CD14-positive monocyte (primary cell): ENCODE measurements around the gene KBTBD13. TPM values are rescaled to one million over a fixed set of nuclear protein-coding genes. Genes with fewer than 3 reads are reported as not detected.

Source experiments
- DNase-seq, 3 donors: peaks; one replicate each; pipeline ENCODE4 v3.0.0-alpha.2; 2011 to 2022
- H2AFZ ChIP-seq: 2 replicates; pipeline ENCODE4 v1.6.0; 2012; ENCODE audit warnings: mild to moderate bottlenecking, low read depth, low read length, inconsistent platforms; ENCODE audit not compliant: insufficient read depth, poor library complexity, severe bottlenecking
- H3K27ac ChIP-seq, 2 donors: 1 replicate in 1 of 2; 2 replicates in 1 of 2; pipeline ENCODE4 v1.5.1; 2012 to 2013; ENCODE audit warnings: low read length in 2 of 2, control low read depth in 1 of 2, inconsistent platforms in 1 of 2, low read depth in 1 of 2, mild to moderate bottlenecking in 1 of 2
- H3K27me3 ChIP-seq, 2 donors: one replicate each; pipeline versions ENCODE4 v1.6.0 to v1.6.1; 2011 to 2013; ENCODE audit warnings: low read length in 2 of 2; ENCODE audit not compliant: control insufficient read depth in 2 of 2, insufficient read depth in 2 of 2
- H3K36me3 ChIP-seq, 2 donors: replicated peaks in 1 of 2; 1 replicate in 1 of 2; 2 replicates in 1 of 2; pipeline versions ENCODE4 v1.5.1 to v1.6.1; 2012 to 2013; ENCODE audit warnings: low read length in 2 of 2, control low read depth in 1 of 2, inconsistent platforms in 1 of 2, mild to moderate bottlenecking in 1 of 2; ENCODE audit not compliant: insufficient read depth in 2 of 2, control insufficient read depth in 1 of 2
- H3K4me1 ChIP-seq, 2 donors: 1 replicate in 1 of 2; 2 replicates in 1 of 2; pipeline versions ENCODE4 v1.5.1 to v1.6.1; 2012 to 2013; ENCODE audit warnings: low read length in 2 of 2, control low read depth in 1 of 2, inconsistent platforms in 1 of 2, mild to moderate bottlenecking in 1 of 2, moderate library complexity in 1 of 2; ENCODE audit not compliant: insufficient read depth in 2 of 2, control insufficient read depth in 1 of 2
- H3K4me2 ChIP-seq: replicated peaks from 2 replicates; pipeline ENCODE3; 2012; ENCODE audit warnings: low read length, moderate library complexity, mild to moderate bottlenecking; ENCODE audit not compliant: poor library complexity, severe bottlenecking; ENCODE audit errors: extremely low read depth
- H3K4me3 ChIP-seq, 3 experiments: fragments of 200-600 bp in 1 of 3; sonication (generic) in 1 of 3; replicated peaks in 1 of 3; 1 replicate in 2 of 3; 2 replicates in 1 of 3; pipeline ENCODE4 v1.5.1; 2011 to 2013; ENCODE audit warnings: low read length in 3 of 3, mild to moderate bottlenecking in 3 of 3, control low read depth in 2 of 3, low read depth in 2 of 3, inconsistent platforms in 1 of 3, moderate library complexity in 1 of 3
- H3K79me2 ChIP-seq: 2 replicates; pipeline ENCODE4 v1.6.0; 2012; ENCODE audit warnings: mild to moderate bottlenecking, control low read depth, inconsistent platforms, low read length, moderate library complexity; ENCODE audit not compliant: insufficient read depth
- H3K9ac ChIP-seq: 2 replicates; pipeline ENCODE4 v1.6.0; 2017; ENCODE audit warnings: low read length, mild to moderate bottlenecking; ENCODE audit not compliant: insufficient read depth, poor library complexity, severe bottlenecking
- H3K9me3 ChIP-seq, 2 donors: replicated peaks in 1 of 2; 1 replicate in 1 of 2; 2 replicates in 1 of 2; pipeline versions ENCODE4 v1.5.1 to v1.6.1; 2012 to 2013; ENCODE audit warnings: low read length in 2 of 2, control low read depth in 1 of 2; ENCODE audit not compliant: control insufficient read depth in 1 of 2, insufficient read depth in 1 of 2
- H4K20me1 ChIP-seq: 2 replicates; pipeline ENCODE4 v1.6.0; 2012; ENCODE audit warnings: mild to moderate bottlenecking, low read length, control low read depth, moderate library complexity; ENCODE audit not compliant: insufficient read depth
- H3K27ac Mint-ChIP-seq, 7 donors: one replicate each; pipeline ENCODE4 v1.8.0; 2020; ENCODE audit warnings: mild to moderate bottlenecking in 7 of 7, mixed read lengths in 7 of 7, moderate library complexity in 6 of 7, inconsistent platforms in 2 of 7
- H3K27me3 Mint-ChIP-seq, 3 donors: one replicate each; pipeline ENCODE4 v1.8.0; 2021 to 2022; ENCODE audit warnings: low read depth in 3 of 3, mild to moderate bottlenecking in 3 of 3, mixed read lengths in 3 of 3, moderate library complexity in 3 of 3, inconsistent platforms in 1 of 3
- H3K36me3 Mint-ChIP-seq, 2 donors: one replicate each; pipeline ENCODE4 v1.8.0; 2020; ENCODE audit warnings: mixed read lengths in 2 of 2, inconsistent platforms in 1 of 2, mild to moderate bottlenecking in 1 of 2
- H3K4me1 Mint-ChIP-seq: one replicate; pipeline ENCODE4 v1.8.0; 2020; ENCODE audit warnings: mild to moderate bottlenecking, mixed read lengths
- H3K4me3 Mint-ChIP-seq, 2 donors: one replicate each; pipeline ENCODE4 v1.8.0; 2020; ENCODE audit warnings: mild to moderate bottlenecking in 2 of 2, mixed read lengths in 2 of 2, moderate library complexity in 1 of 2
- H3K9me3 Mint-ChIP-seq, 7 donors: one replicate each; pipeline ENCODE4 v1.8.0; 2020 to 2022; ENCODE audit warnings: mixed read lengths in 7 of 7, mild to moderate bottlenecking in 6 of 7, moderate library complexity in 6 of 7, inconsistent platforms in 2 of 7
- CTCF ChIP-seq: fragments of 200-600 bp; IDR thresholded peaks from one replicate; pipeline ENCODE4 v1.8.0; 2022; ENCODE audit warnings: antibody characterized with exemption, mild to moderate bottlenecking
- WGBS: methylation state at CpG from one replicate; pipeline ENCODE4 v1.1.5; 2013; ENCODE audit warnings: missing lambda C conversion rate; ENCODE audit not compliant: insufficient coverage; 5-methylcytosine and 5-hydroxymethylcytosine counted together
- intact Hi-C, 2 donors: fragments of 100-400 bp; cut with micrococcal nuclease; formaldehyde crosslinking; loops; one replicate each; pipeline versions ENCODE4 v1.15.0 to v1.15.1; 2023
- polyA plus RNA-seq, 3 donors: library from polyadenylated mRNA; depleted of rRNA in 1 of 3; unstranded in 2 of 3; stranded (reverse) in 1 of 3; fragments of 300-500 nt in 2 of 3; fragments of >200 nt in 1 of 3; fragmentation: Illumina TruSeq in 2 of 3; gene quantifications; 1 replicate in 2 of 3; 2 replicates in 1 of 3; pipeline ENCODE4 v1.2.3, GENCODE V29; 2012 to 2021

KBTBD13 gene
- polyA plus RNA-seq, 3 donors = not detected

GRCh38 chr15:65027593-65027992 is 49.0 kb upstream of the KBTBD13 start:
- Mint-ChIP-seq H3K27me3 (peaks cover 6 to 11% (median 8%) of the 10 kb centered on the region in 3 donors), H3K36me3 (peaks cover 31 to 36% of the 10 kb centered on the region in 2 donors), H3K9me3 (no peaks in the 10 kb centered on the region), H3K4me1 (peaks cover 15% of the 10 kb centered on the region), H3K4me3 (peak overlapping the region in 1 of 2 donors; percentile 84), H3K27ac (no peak overlapping the region)
- peaks cover 25 to 44% of the 10 kb centered on the region in 2 donors for H3K36me3 ChIP-seq
- H3K27ac ChIP-seq = no peak overlapping the region
- peaks cover 17 to 21% of the 10 kb centered on the region in 2 donors for H3K4me1 ChIP-seq
- H3K79me2 ChIP-seq = peaks cover 7% of the 10 kb centered on the region
- H3K27me3 ChIP-seq = peaks cover 0 to 9% of the 10 kb centered on the region in 2 donors
- peak in 1 of 3 donors; percentile 27 for DNase-seq
- no peaks in the 10 kb centered on the region for H3K9me3 ChIP-seq
- no peak overlapping the region for H3K9ac ChIP-seq
- intact Hi-C loops = no loop called here
- H3K4me2 ChIP-seq = peak overlapping the region; percentile 92
- H3K4me3 ChIP-seq = peak overlapping the region in 1 of 3 experiments; percentile 87
- H4K20me1 ChIP-seq = peaks cover 8% of the 10 kb centered on the region
- no peak for TF ChIP-seq CTCF
- no peak overlapping the region for H2AFZ ChIP-seq
- no CpG with 5 or more reads among the region's 1 CpG for WGBS

- Histone ChIP-seq H3K4me2 (peak overlapping the region; percentile 92), H3K79me2 (peaks cover 7% of the 10 kb centered on the region), H4K20me1 (peaks cover 8% of the 10 kb centered on the region), H3K9ac (peak overlapping the region; percentile 78), H3K4me3 (peak overlapping the region; percentile 75 to 90 (median 87)), H3K9me3 (no peaks in the 10 kb centered on the region), H3K27ac (no peak overlapping the region), H3K27me3 (peaks cover 0 to 9% of the 10 kb centered on the region in 2 donors), H2AFZ (peak overlapping the region; percentile 99), H3K36me3 (peaks cover 23 to 36% of the 10 kb centered on the region in 2 donors), H3K4me1 (peaks cover 24% of the 10 kb centered on the region in 2 donors)
- WGBS = 15% methylated on average over 8 of the region's 10 CpGs
- Mint-ChIP-seq H3K27ac (peak overlapping the region in 5 of 7 donors; percentile 7 to 41 (median 23)), H3K4me3 (peak overlapping the region; percentile 84 to 91), H3K36me3 (peaks cover 28 to 31% of the 10 kb centered on the region in 2 donors), H3K9me3 (no peaks in the 10 kb centered on the region), H3K4me1 (peaks cover 22% of the 10 kb centered on the region), H3K27me3 (peaks cover 6 to 13% (median 10%) of the 10 kb centered on the region in 3 donors)
- no peak for TF ChIP-seq CTCF
- intact Hi-C loops = no loop called here
- DNase-seq = peak in 2 of 3 donors; percentile 17 to 18
These were observed 48.2 kb upstream of the KBTBD13 start for GRCh38 chr15:65028338-65028737.
